Mesothelial cell of epicardium (in vitro differentiated cells): ENCODE measurements around the gene PLAC9. TPM values are rescaled to one million over a fixed set of nuclear protein-coding genes. Genes with fewer than 3 reads are reported as not detected.
A peak's percentile ranks its signal among the peaks of the same experiment; 100 is the strongest.

ENCODE experiments used
- DNase-seq, 2 experiments: peaks; one replicate each; pipeline ENCODE4 v3.0.0; 2021; ENCODE audit warnings: low spot score in 2 of 2; ENCODE audit not compliant: unreplicated experiment in 2 of 2
- H3K27ac Mint-ChIP-seq: 2 replicates; pipeline ENCODE4 v1.8.0; 2021; ENCODE audit warnings: mixed read lengths
- H3K27me3 Mint-ChIP-seq: 2 replicates; pipeline ENCODE4 v1.8.0; 2021; ENCODE audit warnings: low read depth, mixed read lengths
- H3K36me3 Mint-ChIP-seq: 2 replicates; pipeline ENCODE4 v1.8.0; 2021; ENCODE audit warnings: mixed read lengths
- H3K4me1 Mint-ChIP-seq: 2 replicates; pipeline ENCODE4 v1.8.0; 2021; ENCODE audit warnings: mixed read lengths
- H3K4me3 Mint-ChIP-seq: 2 replicates; pipeline ENCODE4 v1.8.0; 2021; ENCODE audit warnings: mild to moderate bottlenecking, moderate library complexity, mixed read lengths
- H3K9me3 Mint-ChIP-seq: 2 replicates; pipeline ENCODE4 v1.8.0; 2021; ENCODE audit warnings: mixed read lengths
- total RNA-seq: library from RNA; stranded (reverse); gene quantifications from 3 replicates; pipeline ENCODE4 v1.2.1, GENCODE V29; 2021
- TF ChIP-seq, protein P1 (sequence below): fragments of 200-600 bp; sonication (generic); IDR thresholded peaks from one replicate; pipeline ENCODE4 v1.5.0; 2021; ENCODE audit warnings: antibody characterized with exemption; ENCODE audit not compliant: unreplicated experiment

PLAC9 gene
- total RNA-seq, 1 donor from 2014 or later, result 25.1 TPM

DNA sequence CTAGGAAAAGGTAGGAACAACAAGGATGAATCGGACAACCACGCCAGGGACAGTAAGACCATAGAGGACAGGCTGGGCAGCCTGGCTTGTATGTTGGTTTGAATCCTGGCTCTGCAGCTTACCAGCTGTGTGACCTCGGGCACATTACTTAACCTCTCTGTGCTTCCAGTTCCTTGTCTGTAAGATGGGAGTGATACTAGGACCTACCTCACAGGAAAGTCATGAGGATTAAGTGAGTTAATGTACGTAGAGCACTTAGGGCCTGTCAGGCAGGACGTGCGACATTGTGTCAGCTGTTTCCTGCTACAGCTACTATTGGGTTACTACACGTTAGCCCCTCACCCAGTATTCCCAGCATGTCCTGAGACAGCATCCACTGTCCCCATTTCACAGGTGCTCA lies 32.1 kb downstream of the PLAC9 start:
- TF ChIP-seq, protein P1, sequence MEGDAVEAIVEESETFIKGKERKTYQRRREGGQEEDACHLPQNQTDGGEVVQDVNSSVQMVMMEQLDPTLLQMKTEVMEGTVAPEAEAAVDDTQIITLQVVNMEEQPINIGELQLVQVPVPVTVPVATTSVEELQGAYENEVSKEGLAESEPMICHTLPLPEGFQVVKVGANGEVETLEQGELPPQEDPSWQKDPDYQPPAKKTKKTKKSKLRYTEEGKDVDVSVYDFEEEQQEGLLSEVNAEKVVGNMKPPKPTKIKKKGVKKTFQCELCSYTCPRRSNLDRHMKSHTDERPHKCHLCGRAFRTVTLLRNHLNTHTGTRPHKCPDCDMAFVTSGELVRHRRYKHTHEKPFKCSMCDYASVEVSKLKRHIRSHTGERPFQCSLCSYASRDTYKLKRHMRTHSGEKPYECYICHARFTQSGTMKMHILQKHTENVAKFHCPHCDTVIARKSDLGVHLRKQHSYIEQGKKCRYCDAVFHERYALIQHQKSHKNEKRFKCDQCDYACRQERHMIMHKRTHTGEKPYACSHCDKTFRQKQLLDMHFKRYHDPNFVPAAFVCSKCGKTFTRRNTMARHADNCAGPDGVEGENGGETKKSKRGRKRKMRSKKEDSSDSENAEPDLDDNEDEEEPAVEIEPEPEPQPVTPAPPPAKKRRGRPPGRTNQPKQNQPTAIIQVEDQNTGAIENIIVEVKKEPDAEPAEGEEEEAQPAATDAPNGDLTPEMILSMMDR, result no peak
- H3K9me3 Mint-ChIP-seq, result no peaks in the 10 kb centered on the region
- H3K27ac Mint-ChIP-seq, result no peak overlapping the region
- peaks cover 9% of the 10 kb centered on the region for H3K4me1 Mint-ChIP-seq
- H3K36me3 Mint-ChIP-seq, result peaks cover 42% of the 10 kb centered on the region
- no peak for DNase-seq
- H3K4me3 Mint-ChIP-seq, result no peak overlapping the region
- H3K27me3 Mint-ChIP-seq, result no peaks in the 10 kb centered on the region

DNA sequence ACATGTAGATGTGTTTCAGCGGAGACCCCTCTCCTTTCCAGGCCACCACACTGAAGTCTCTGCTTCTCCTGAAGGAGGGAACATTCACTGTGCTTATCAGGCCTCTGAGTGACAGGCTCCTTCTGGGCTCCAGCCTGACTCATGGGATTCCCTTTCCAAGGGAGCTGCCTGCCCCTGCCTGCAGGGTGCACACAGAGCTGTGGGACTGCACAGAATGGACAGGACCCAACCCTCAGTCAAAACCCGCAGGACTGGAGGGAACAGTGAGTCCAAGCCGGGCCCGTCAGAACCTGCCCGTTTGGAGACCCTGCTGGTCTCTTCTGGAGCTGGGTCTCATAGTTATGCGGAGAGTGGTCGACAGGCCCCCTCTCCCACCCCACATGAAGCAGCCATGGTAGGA lies 32.6 kb downstream of the PLAC9 start:
- H3K4me1 Mint-ChIP-seq, result peaks cover 6% of the 10 kb centered on the region
- H3K27ac Mint-ChIP-seq, result no peak overlapping the region
- no peak for DNase-seq

DNA sequence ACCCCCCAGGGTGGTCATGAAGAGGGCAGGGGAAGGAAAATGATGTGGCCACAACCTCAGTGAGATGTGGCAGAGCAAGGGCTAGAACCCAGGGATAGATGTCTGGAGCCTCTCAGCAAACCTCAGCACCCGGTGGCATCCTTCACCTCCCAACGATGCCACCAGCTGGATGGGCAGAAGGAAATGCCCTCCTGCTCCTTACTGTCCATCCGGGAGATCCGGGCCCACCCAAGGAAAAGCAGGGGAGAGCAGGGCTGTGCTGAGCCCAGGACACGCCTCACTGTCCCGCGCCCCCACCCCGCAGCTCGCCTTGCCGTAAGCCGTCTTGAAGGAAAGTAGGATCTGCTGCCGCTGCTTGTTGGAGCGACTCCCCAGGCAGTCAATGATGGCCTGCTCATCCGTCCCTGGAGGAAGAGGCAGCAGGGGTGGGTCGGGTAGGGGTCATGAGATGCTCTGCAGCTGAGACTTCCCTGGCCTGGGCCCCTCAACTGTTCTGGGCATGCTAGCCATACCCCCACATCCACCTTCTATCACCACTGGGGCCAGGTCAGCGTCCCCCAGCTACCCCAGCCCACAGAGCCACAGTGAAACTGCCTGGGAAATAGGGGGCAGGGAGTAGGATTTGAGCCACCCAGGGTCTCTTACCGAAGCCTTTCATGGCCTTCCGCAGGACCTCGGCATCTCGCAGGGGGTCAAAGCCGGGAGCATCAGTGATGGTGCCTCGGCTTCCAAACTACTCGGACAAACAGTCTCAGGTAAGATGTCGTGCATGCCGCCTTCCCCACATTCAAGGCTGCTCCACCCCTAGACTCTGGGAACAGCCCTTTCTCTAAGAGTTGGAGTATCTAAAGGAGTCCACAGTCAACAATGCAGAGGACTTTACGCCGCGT lies 34.3 kb downstream of the PLAC9 start:
- Mint-ChIP-seq H3K27me3 (no peaks in the 10 kb centered on the region), H3K9me3 (no peaks in the 10 kb centered on the region), H3K36me3 (peaks cover 30% of the 10 kb centered on the region), H3K4me1 (no peaks in the 10 kb centered on the region), H3K27ac (peak overlapping the region; percentile 39), H3K4me3 (no peak overlapping the region)
- no peak for DNase-seq
- TF ChIP-seq, protein P1, result no peak

More for the DNA sequence above, 32.6 kb downstream of the PLAC9 start:
- H3K4me3 Mint-ChIP-seq, result no peak overlapping the region
- H3K9me3 Mint-ChIP-seq, result no peaks in the 10 kb centered on the region
- H3K36me3 Mint-ChIP-seq, result peaks cover 42% of the 10 kb centered on the region
- H3K27me3 Mint-ChIP-seq, result no peaks in the 10 kb centered on the region
- TF ChIP-seq, protein P1, result no peak

DNA sequence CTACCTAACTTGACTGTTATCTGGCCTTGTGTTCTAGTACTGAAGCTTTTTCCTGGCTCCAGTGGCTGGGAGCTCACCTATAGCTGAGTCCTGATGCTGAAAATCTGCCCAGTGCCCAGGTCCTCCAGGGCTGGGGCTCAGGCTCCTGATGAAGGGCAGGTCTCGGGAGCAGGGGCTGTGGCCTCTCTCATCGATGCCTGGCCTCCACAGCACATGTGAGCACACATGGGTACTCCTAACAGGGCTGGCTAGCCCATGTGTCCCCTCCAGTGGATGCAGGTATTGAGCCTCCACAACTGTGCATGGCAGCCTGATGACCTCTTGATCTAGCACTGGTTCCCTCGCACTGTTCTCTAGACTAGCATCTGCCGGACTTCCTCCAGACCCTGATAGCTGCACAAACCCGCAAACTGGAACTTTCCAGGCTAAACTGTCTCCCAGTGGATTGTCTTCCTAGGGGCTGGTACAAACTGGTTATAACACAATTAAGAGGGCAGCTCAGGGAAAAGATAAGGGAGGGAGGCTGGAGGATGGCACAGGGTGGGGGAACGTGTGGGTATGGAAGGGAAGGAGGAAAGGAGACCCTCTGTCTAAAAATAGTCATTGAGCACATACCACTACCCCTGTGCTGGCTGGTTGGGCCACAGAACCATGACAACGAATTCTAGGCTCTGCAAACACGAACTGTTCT lies 35.1 kb downstream of the PLAC9 start:
- Mint-ChIP-seq H3K27me3 (no peaks in the 10 kb centered on the region), H3K27ac (no peak overlapping the region), H3K4me3 (no peak overlapping the region), H3K4me1 (no peaks in the 10 kb centered on the region), H3K9me3 (no peaks in the 10 kb centered on the region), H3K36me3 (peaks cover 22% of the 10 kb centered on the region)
- no peak for DNase-seq
- TF ChIP-seq, protein P1, result no peak

DNA sequence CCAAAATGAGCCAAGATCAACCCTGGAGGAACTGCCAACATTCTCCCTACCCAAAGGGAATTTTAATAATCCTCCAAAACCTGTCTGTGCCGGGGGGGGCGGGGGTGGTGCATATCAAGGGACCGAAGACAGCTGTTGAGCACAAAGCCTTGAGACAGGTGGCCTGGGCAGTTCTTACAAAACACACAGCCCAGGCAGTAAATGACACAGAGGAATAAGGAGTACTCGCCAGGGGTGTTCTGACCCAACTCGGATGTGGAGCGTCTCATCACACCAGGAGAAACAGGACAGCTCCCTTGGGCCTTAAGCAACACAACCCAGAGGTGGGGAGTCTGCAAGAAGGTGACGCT lies 35.6 kb downstream of the PLAC9 start:
- Mint-ChIP-seq H3K4me3 (no peak overlapping the region), H3K4me1 (no peaks in the 10 kb centered on the region), H3K9me3 (no peaks in the 10 kb centered on the region), H3K27me3 (no peaks in the 10 kb centered on the region), H3K36me3 (peaks cover 18% of the 10 kb centered on the region), H3K27ac (no peak overlapping the region)
- TF ChIP-seq, protein P1, result no peak
- no peak for DNase-seq
